ENCODE data around the gene ATF7IP.

Gene ATF7IP

DNA sequence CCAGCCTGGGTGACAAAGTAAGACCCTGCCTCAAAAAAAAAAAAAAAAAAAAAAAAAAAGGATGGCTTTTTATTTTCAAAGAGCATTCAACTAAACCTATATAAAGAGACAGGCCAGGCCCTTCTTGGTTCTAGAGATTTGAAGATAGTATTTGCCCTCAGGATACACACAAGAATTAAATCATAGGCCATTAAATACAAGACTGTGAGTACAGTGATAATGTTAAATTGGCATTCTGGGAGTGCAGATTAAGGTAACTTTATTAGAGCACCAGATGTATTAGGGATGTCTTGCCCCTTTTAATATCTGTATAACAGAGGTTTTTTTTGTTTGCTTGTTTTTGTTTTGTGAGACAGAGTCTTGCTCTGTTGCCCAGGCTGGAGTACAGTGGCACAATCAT, 61.3 kb downstream of the ATF7IP start:
- TF ChIP-seq, protein P1, sequence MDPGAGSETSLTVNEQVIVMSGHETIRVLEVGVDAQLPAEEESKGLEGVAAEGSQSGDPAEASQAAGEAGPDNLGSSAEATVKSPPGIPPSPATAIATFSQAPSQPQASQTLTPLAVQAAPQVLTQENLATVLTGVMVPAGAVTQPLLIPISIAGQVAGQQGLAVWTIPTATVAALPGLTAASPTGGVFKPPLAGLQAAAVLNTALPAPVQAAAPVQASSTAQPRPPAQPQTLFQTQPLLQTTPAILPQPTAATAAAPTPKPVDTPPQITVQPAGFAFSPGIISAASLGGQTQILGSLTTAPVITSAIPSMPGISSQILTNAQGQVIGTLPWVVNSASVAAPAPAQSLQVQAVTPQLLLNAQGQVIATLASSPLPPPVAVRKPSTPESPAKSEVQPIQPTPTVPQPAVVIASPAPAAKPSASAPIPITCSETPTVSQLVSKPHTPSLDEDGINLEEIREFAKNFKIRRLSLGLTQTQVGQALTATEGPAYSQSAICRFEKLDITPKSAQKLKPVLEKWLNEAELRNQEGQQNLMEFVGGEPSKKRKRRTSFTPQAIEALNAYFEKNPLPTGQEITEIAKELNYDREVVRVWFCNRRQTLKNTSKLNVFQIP (CRISPR knock-in tag; IDR thresholded peaks at IDR 0.05; ENCODE audit: borderline replicate concordance, low read depth): no peak
- no peak for TF ChIP-seq ZNF565 (CRISPR knock-in tag; conservative IDR thresholded peaks at IDR 0.05; ENCODE audit: low read depth)
- no peak for TF ChIP-seq OSR1 (CRISPR knock-in tag; IDR thresholded peaks at IDR 0.05)
- TF ChIP-seq, protein P2, sequence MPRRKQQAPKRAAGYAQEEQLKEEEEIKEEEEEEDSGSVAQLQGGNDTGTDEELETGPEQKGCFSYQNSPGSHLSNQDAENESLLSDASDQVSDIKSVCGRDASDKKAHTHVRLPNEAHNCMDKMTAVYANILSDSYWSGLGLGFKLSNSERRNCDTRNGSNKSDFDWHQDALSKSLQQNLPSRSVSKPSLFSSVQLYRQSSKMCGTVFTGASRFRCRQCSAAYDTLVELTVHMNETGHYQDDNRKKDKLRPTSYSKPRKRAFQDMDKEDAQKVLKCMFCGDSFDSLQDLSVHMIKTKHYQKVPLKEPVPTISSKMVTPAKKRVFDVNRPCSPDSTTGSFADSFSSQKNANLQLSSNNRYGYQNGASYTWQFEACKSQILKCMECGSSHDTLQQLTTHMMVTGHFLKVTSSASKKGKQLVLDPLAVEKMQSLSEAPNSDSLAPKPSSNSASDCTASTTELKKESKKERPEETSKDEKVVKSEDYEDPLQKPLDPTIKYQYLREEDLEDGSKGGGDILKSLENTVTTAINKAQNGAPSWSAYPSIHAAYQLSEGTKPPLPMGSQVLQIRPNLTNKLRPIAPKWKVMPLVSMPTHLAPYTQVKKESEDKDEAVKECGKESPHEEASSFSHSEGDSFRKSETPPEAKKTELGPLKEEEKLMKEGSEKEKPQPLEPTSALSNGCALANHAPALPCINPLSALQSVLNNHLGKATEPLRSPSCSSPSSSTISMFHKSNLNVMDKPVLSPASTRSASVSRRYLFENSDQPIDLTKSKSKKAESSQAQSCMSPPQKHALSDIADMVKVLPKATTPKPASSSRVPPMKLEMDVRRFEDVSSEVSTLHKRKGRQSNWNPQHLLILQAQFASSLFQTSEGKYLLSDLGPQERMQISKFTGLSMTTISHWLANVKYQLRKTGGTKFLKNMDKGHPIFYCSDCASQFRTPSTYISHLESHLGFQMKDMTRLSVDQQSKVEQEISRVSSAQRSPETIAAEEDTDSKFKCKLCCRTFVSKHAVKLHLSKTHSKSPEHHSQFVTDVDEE (CRISPR knock-in tag; IDR thresholded peaks at IDR 0.05): peak; percentile 73; the same call in 1 of the 2 replicates
- no peak for TF ChIP-seq ZC3H10 (CRISPR knock-in tag; IDR thresholded peaks at IDR 0.05)
- no peak for TF ChIP-seq ZFP30 (CRISPR knock-in tag; IDR thresholded peaks at IDR 0.05)
- TF ChIP-seq, protein P3, sequence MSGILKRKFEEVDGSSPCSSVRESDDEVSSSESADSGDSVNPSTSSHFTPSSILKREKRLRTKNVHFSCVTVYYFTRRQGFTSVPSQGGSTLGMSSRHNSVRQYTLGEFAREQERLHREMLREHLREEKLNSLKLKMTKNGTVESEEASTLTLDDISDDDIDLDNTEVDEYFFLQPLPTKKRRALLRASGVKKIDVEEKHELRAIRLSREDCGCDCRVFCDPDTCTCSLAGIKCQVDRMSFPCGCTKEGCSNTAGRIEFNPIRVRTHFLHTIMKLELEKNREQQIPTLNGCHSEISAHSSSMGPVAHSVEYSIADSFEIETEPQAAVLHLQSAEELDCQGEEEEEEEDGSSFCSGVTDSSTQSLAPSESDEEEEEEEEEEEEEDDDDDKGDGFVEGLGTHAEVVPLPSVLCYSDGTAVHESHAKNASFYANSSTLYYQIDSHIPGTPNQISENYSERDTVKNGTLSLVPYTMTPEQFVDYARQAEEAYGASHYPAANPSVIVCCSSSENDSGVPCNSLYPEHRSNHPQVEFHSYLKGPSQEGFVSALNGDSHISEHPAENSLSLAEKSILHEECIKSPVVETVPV (CRISPR knock-in tag; IDR thresholded peaks at IDR 0.05): peak; percentile 80; the same call in 1 of the 2 replicates
- TF ChIP-seq ZNF8 (CRISPR knock-in tag; IDR thresholded peaks at IDR 0.05): no peak
- TF ChIP-seq GLIS3 (CRISPR knock-in tag; IDR thresholded peaks at IDR 0.05): peak; percentile 54; the same call in 1 of the 2 replicates
- peak; percentile 27; the same call in 1 of the 2 replicates for TF ChIP-seq ISL1 (CRISPR knock-in tag; IDR thresholded peaks at IDR 0.05)
- TF ChIP-seq BACH2 (CRISPR knock-in tag; IDR thresholded peaks at IDR 0.05; ENCODE audit: borderline replicate concordance): no peak
- no peak for TF ChIP-seq ZFP3 (CRISPR knock-in tag; IDR thresholded peaks at IDR 0.05)
- peak; percentile 96 for TF ChIP-seq TCF4 (CRISPR knock-in tag; IDR thresholded peaks at IDR 0.05; ENCODE audit: borderline replicate concordance)
- TF ChIP-seq, protein P4, sequence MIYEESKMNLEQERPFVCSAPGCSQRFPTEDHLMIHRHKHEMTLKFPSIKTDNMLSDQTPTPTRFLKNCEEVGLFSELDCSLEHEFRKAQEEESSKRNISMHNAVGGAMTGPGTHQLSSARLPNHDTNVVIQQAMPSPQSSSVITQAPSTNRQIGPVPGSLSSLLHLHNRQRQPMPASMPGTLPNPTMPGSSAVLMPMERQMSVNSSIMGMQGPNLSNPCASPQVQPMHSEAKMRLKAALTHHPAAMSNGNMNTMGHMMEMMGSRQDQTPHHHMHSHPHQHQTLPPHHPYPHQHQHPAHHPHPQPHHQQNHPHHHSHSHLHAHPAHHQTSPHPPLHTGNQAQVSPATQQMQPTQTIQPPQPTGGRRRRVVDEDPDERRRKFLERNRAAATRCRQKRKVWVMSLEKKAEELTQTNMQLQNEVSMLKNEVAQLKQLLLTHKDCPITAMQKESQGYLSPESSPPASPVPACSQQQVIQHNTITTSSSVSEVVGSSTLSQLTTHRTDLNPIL (CRISPR knock-in tag; IDR thresholded peaks at IDR 0.05; ENCODE audit: low read depth): no peak
- TF ChIP-seq ZNF70 (CRISPR knock-in tag; IDR thresholded peaks at IDR 0.05): no peak
- no peak for TF ChIP-seq CSDC2 (CRISPR knock-in tag; IDR thresholded peaks at IDR 0.05)
- TF ChIP-seq ARNTL (CRISPR knock-in tag; IDR thresholded peaks at IDR 0.05; ENCODE audit: borderline replicate concordance, low read depth): no peak
- TF ChIP-seq TOX (CRISPR knock-in tag; IDR thresholded peaks at IDR 0.05; ENCODE audit: borderline replicate concordance): no peak
- no peak for TF ChIP-seq SNAI2 (CRISPR knock-in tag; IDR thresholded peaks at IDR 0.05)
- TF ChIP-seq, protein P5, sequence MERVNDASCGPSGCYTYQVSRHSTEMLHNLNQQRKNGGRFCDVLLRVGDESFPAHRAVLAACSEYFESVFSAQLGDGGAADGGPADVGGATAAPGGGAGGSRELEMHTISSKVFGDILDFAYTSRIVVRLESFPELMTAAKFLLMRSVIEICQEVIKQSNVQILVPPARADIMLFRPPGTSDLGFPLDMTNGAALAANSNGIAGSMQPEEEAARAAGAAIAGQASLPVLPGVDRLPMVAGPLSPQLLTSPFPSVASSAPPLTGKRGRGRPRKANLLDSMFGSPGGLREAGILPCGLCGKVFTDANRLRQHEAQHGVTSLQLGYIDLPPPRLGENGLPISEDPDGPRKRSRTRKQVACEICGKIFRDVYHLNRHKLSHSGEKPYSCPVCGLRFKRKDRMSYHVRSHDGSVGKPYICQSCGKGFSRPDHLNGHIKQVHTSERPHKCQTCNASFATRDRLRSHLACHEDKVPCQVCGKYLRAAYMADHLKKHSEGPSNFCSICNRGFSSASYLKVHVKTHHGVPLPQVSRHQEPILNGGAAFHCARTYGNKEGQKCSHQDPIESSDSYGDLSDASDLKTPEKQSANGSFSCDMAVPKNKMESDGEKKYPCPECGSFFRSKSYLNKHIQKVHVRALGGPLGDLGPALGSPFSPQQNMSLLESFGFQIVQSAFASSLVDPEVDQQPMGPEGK (CRISPR knock-in tag; IDR thresholded peaks at IDR 0.05; ENCODE audit: borderline replicate concordance): no peak
- 0 out of 2 replicates have a peak, but pooled peaks have one; percentile 49 for TF ChIP-seq PPARA (CRISPR knock-in tag; IDR thresholded peaks at IDR 0.05; ENCODE audit: borderline replicate concordance)
- 0 out of 2 replicates have a peak, but pooled peaks have one; percentile 45 for TF ChIP-seq ESRRG (CRISPR knock-in tag; IDR thresholded peaks at IDR 0.05)
- TF ChIP-seq RARB (CRISPR knock-in tag; IDR thresholded peaks at IDR 0.05): no peak
- no peak; the same call in 2 of the 3 replicates for ATAC-seq

DNA sequence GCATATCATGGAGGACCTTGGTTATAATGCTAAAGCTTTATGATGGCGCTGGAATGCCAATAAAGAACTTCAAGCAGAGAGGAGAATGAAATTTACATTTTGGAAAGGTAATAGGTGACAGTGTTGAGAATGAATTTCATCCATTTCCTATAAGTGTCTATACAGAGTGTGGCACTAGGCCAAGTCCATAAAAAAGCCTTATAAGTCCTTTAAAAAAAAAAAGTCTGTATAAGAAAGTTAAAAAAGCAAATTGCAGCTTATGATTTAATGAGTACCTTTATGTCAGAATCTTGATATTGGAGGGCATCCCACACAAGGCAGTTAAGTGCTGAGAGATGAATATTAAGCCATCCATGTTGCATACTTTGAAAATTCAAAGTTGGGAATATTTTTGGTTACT, 62.4 kb downstream of the ATF7IP start:
- ATAC-seq: no peak
- TF ChIP-seq OSR1 (CRISPR knock-in tag; IDR thresholded peaks at IDR 0.05) (no peak), SNAI2 (CRISPR knock-in tag; IDR thresholded peaks at IDR 0.05) (no peak), ZFP30 (CRISPR knock-in tag; IDR thresholded peaks at IDR 0.05) (no peak), RARB (CRISPR knock-in tag; IDR thresholded peaks at IDR 0.05) (no peak), ZNF8 (CRISPR knock-in tag; IDR thresholded peaks at IDR 0.05) (no peak), ZC3H10 (CRISPR knock-in tag; IDR thresholded peaks at IDR 0.05) (no peak), ZNF70 (CRISPR knock-in tag; IDR thresholded peaks at IDR 0.05) (no peak), ZFP3 (CRISPR knock-in tag; IDR thresholded peaks at IDR 0.05) (no peak), ISL1 (CRISPR knock-in tag; IDR thresholded peaks at IDR 0.05) (no peak), ZNF565 (CRISPR knock-in tag; conservative IDR thresholded peaks at IDR 0.05; ENCODE audit: low read depth) (no peak), ARNTL (CRISPR knock-in tag; IDR thresholded peaks at IDR 0.05; ENCODE audit: borderline replicate concordance, low read depth) (no peak), TCF4 (CRISPR knock-in tag; IDR thresholded peaks at IDR 0.05; ENCODE audit: borderline replicate concordance) (no peak), PPARA (CRISPR knock-in tag; IDR thresholded peaks at IDR 0.05; ENCODE audit: borderline replicate concordance) (no peak)
- TF ChIP-seq, protein P4 (CRISPR knock-in tag; IDR thresholded peaks at IDR 0.05; ENCODE audit: low read depth): no peak
- TF ChIP-seq, protein P3 (CRISPR knock-in tag; IDR thresholded peaks at IDR 0.05): no peak
- TF ChIP-seq, protein P1 (CRISPR knock-in tag; IDR thresholded peaks at IDR 0.05; ENCODE audit: borderline replicate concordance, low read depth): no peak

Data from SK-N-SH treated with all-trans-retinoic acid at 6 μM for 48 hours (cell line).